ENCODE data around the gene DRD4.
A peak's percentile ranks its signal among the peaks of the same experiment; 100 is the strongest.

DRD4 gene

GRCh38 chr11:610146-610801 is 26.8 kb upstream of the DRD4 start:
- no peak for DNase-seq

DNA sequence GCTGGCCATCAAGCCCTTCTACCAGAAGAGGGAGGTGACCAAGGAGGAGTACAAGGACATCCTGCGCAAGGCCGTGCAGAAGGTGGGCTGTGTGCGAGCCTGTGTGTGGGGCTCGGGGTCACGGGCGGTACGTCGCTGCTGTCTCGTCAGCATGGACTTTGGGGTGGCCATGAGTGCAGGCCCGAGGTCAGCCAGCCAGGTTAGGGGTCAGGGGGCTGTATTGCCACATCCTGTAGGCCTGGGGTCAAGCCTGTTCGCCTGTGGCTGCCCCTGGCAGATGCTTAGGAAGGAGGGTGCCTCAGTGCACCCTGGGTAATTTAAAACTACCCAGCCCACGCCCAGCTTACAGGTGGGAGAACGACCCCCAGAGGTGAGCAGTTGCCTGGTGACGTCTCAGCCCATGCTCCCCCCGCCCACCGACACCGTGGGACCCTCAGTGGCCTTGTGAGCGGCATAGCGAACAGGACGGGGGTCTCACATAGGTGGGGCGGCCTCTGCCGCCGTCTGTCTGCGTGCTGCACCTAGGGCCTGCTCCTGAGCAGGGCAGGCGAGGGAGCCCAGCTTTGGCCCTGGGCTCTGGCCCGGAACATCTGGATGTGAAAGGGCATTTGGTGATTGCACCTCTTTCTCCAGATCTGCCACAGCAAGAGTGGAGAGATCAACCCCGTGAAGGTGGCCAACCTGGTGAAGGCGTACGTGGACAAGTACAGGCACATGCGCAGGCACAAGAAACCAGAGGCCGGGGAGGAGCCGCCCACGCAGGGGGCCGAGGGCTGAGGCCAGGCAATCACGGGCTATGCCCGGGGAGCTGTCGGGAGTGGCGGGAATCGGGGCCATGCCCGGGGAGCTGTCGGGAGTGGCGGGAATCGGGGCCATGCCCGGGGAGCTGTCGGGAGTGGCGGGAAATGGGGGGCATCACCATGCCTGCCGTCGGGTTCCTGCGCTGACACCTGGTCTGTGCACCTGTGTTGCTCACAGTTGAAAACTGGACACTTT is 25.8 kb upstream of the DRD4 start:
- DNase-seq: no peak

DNA sequence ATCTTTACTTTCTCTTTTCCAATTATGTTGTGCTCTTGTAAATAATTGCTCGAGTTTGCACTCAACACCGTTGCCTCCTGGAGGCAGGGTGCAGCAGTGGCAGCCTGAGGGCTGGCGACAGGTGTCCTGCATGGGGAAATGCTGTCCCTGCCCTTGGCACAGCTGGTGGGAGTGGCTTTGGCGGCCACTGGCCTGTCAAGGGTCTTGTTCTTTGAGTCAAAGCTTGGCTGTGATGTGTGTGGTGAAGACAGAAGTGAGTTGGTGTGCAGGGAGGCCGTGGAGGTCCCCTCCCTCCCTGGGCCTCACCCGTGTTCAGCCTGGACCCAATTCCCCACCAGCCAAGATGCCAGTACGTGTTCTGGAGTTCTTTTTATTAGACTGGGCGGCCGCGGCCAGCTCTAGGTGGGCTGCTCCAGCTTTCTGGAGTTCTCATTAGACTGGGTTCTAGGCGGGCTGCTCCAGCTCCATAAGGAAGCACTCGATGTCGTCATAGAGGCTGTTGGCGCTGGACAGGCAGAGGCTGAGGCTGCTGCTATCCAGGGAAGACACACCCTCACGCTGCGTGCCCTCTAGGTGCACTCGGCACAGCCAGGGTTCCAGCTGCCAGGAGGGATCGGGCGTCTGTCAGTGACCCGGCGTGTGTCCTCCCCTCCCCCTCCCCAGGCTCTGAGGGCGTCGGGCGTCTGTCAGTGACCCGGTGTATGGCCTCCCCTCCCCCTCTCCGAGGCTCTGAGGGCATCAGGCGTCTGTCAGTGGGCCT is 24.7 kb upstream of the DRD4 start:
- DNase-seq: no peak

GRCh38 chr11:612961-613300 is 24.1 kb upstream of the DRD4 start:
- no peak for DNase-seq

- DNase-seq: peak; percentile 86
Observed at GRCh38 chr11:613369-613968, 23.6 kb upstream of the DRD4 start.

DNA sequence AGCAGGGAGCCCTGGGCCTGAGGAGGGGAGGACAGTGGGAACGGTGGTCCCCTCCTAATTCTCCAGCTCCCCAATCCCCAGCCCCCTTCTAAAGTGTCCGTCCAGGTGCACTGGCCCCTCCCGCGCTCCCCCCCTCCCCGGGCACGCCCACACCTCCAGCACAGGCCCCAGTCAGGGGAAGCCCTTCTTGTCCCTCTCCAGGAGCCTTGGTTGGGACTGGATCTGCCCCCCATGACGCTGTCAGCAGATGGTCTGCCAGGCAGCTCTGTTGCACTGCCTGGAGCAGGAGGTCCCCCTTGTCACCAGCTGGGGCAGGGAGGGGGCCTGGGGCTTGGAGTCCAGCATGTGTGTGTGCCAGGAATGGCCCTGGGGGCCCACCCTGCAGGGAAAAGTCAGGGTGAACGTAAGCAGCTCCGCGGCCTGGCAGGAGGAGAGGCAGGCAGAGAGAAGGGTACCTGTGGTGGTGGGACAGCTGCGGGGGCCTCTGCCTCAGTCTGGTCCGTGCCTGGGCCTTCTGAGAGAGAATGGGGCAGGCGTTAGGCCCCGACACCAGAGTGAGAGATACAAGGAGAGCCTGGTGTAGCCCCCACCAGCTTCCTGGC is 22.9 kb upstream of the DRD4 start:
- DNase-seq: no peak

DNA sequence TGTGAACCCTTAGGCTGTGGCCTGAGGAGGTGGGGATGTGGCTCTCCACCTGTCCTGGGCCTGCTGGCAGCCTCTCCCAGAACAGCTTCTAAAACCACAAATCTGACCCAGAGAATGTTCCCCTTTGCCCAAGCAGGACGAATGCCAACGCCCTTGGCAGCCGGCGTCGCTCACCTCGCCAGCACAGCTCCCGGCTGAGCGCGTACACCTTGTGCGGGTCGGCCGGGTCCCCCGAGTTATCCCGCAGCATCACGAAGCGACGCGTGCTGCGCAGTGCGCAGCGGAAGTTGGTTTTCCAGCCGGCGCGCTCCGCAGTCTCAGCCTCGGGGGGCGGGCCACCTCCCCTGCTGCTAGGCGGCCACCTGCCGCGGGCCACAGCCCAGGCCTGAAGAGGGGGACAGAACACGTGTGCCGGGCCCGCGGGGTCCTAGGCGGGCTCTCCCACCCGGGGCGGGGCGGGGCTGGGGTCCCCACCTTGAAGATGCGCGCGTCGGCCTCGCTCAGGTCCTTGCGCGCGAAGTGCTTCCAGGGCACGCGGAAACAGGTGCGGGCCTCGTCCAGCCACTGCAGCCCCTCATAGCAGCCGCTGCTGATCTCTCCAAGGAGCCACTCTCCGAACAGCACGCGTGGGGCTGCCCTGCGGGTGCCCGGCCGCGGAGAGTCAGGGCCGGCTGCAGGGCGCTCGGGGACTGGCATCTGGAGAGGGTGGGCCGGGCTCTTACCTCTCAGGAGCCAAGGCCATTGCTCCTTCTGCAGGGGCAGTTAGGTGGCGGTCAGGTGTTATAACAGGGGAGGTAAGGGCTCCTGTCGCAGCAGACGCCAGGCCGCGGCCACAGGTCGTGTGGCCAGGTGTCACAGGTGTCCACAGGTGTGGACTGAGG is 22.2 kb upstream of the DRD4 start:
- peak; percentile 69 for DNase-seq

- DNase-seq: peak; percentile 93
Observed at GRCh38 chr11:615504-616319, 21.4 kb upstream of the DRD4 start, which contains the start of gene IRF7. Gene IRF7 (minus strand): TSS chr11:615950. CDS start chr11:615364, 586 bp downstream.

GRCh38 chr11:616320-617198 is 20.5 kb upstream of the DRD4 start:
- DNase-seq: no peak

GRCh38 chr11:617199-617911 is 19.7 kb upstream of the DRD4 start:
- no peak for DNase-seq

DNA sequence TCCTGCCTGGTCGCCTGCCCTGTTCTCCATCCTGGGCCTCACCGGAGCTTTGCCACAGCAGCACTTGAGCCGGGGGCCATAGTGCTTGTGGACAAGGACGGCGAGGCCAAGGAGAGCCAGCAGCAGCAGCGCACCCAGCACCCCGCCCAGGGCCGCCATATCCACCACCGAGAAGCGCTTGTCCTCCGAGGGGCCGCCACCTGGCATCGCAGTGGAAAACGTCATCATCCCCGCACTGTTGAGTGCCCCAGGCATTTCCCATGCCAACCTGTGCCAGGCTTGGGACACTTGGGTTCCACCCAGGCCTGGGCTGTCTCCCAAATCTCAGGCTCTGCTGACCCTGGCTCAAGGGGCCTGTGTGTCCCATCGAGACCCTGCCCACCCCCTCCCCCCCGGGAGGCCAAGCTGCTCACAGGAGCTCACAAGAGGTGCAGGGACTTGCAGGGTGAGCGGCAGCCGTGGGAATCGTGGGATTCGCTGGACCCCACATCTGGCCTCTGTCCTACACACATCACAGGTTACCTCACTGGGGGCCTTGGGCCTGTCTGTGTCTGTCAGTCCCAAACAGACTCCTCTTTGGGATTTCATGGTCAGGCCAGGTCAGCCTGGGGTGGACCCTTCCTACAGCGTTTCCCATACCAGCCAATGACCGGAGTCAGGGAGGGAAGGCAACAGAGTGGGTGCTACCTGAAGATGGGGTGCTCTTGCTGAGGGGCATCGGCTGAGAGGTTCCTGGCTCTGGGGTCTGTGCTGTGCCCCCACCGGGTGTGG is 19.0 kb upstream of the DRD4 start:
- no peak for DNase-seq

DNA sequence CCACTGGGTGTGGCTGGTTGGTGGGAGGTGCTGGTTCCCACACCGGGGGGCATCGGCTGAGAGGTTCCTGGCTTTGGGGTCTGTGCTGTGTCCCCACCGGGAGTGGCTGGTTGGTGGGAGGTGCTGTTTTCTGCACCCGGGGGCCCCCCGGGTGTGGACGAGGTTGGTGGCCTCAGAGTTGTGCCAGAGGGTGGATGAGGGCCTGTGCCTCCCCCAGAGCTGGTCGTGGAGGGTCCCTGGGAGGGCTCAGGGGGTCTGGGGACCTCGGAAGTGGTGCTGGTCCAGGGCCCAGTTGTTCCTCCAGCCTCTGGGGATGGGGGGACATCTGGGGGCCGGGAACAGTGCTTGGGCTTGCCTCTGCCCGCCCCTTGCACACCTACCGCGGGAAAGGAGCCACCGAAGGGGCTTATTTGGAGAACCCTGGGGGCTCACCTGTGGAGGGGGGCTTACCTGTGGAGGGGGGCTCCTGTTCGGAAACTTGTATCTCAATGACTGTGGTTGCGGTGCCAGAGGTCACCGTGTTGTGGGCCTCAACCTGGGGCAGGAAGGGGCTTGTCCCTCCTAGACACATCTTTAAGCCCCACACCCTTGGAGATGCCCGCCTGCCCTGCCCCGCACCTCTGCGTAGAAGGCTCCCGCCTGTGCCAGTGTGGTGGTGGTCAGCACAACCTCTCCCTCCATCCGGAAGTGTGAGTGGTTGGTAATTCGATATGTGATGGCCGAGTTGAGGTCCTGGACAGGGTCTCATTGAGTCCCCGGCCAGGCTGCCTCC is 18.0 kb upstream of the DRD4 start:
- DNase-seq: no peak

- no peak for DNase-seq
Observed at GRCh38 chr11:619628-620050, 17.4 kb upstream of the DRD4 start.

GRCh38 chr11:620201-620600 is 16.9 kb upstream of the DRD4 start:
- no peak for DNase-seq

GRCh38 chr11:620935-621814 is 15.9 kb upstream of the DRD4 start:
- DNase-seq: no peak

- no peak for DNase-seq
Observed at GRCh38 chr11:621838-622237, 15.2 kb upstream of the DRD4 start.
